Stomach (tissue), 9 donors: Measurements from ENCODE around the gene LTB4R2. TPM values are rescaled to one million over a fixed set of nuclear protein-coding genes. Genes with fewer than 3 reads are reported as not detected.

ENCODE experiments used
- DNase-seq, 2 donors: peaks; one replicate each; pipeline versions ENCODE4 v3.0.0 to v3.0.0-alpha.2; 2013 to 2019
- H3K27ac ChIP-seq, 5 donors: fragments of 200-600 bp in 4 of 5; sonication (generic) in 4 of 5; one replicate each; pipeline ENCODE4 v1.5.1; 2013 to 2019; ENCODE audit warnings: mild to moderate bottlenecking in 1 of 5, moderate library complexity in 1 of 5
- H3K27me3 ChIP-seq, 3 donors: fragments of 200-600 bp; sonication (generic); one replicate each; pipeline ENCODE4 v1.5.1; 2017 to 2019; ENCODE audit warnings: mixed run types in 1 of 3
- H3K36me3 ChIP-seq, 4 donors: fragments of 200-600 bp; sonication (generic); 1 replicate in 3 of 4; 2 replicates in 1 of 4; pipeline ENCODE4 v1.5.1; 2016 to 2019
- H3K4me1 ChIP-seq, 4 donors: fragments of 200-600 bp; sonication (generic); one replicate each; pipeline ENCODE4 v1.5.1; 2016 to 2019
- H3K4me3 ChIP-seq, 4 donors: fragments of 200-600 bp; sonication (generic) in 3 of 4; one replicate each; pipeline ENCODE4 v1.5.1; 2016 to 2019; ENCODE audit warnings: mild to moderate bottlenecking in 1 of 4
- H3K9me3 ChIP-seq, 4 donors: fragments of 200-600 bp; sonication (generic); one replicate each; pipeline ENCODE4 v1.5.1; 2016 to 2019
- EP300 ChIP-seq: sonication (generic); formaldehyde crosslinking; IDR thresholded peaks from one replicate; pipeline ENCODE4 v1.6.1; 2017; ENCODE audit warnings: antibody characterized with exemption
- POLR2A ChIP-seq, 4 donors: fragments of 450-650 bp; IDR thresholded peaks; one replicate each; pipeline ENCODE4 v1.6.1; 2016; ENCODE audit warnings: antibody characterized with exemption in 4 of 4, control low read depth in 2 of 4, mild to moderate bottlenecking in 1 of 4, moderate library complexity in 1 of 4
- POLR2AphosphoS5 ChIP-seq, 3 donors: sonication (generic); formaldehyde crosslinking; IDR thresholded peaks; one replicate each; pipeline ENCODE4 v1.6.1; 2016; ENCODE audit warnings: antibody characterized with exemption in 3 of 3
- WGBS, 5 donors: extraction: QIAGEN DNeasy Blood & Tissue Kit in 3 of 5; methylation state at CpG; one replicate each; pipeline versions ENCODE4 v1.1.5 to v1.1.7; 2013 to 2018; 5-methylcytosine and 5-hydroxymethylcytosine counted together
- intact Hi-C: fragments of 100-400 bp; cut with DNase I; formaldehyde crosslinking; loops from one replicate; pipeline ENCODE4 v1.15.1; 2023; ENCODE audit warnings: low total_unique reads
- polyA plus RNA-seq, 3 donors: library from polyadenylated mRNA; stranded (reverse); fragments of 200-250 nt; gene quantifications; one replicate each; pipeline ENCODE4 v1.2.3, GENCODE V29; 2013
- total RNA-seq, 5 donors: library from RNA; depleted of rRNA; stranded (reverse); fragments of >200 nt; gene quantifications; one replicate each; pipeline versions ENCODE4 v1.1.0 to v1.2.3, GENCODE V29; 2014 to 2016
- TF ChIP-seq, protein P1 (sequence below), 7 experiments: fragments of 450-650 bp in 4 of 7; fragments of 200-600 bp in 3 of 7; sonication (generic) in 3 of 7; IDR thresholded peaks; one replicate each; pipeline ENCODE4 v1.5.1; 2016 to 2019; ENCODE audit warnings: antibody characterized with exemption in 7 of 7, control low read depth in 2 of 7, mild to moderate bottlenecking in 1 of 7
- donor health status: healthy with polysubstance abuse.
- donor health status: Bipolar disorder and iron deficiency.
- donor health status: healthy.

LTB4R2 gene
- total and polyA plus RNA-seq, 8 donors: 0.25 to 71.5 (median 11.0) TPM; not detected in 2

DNA sequence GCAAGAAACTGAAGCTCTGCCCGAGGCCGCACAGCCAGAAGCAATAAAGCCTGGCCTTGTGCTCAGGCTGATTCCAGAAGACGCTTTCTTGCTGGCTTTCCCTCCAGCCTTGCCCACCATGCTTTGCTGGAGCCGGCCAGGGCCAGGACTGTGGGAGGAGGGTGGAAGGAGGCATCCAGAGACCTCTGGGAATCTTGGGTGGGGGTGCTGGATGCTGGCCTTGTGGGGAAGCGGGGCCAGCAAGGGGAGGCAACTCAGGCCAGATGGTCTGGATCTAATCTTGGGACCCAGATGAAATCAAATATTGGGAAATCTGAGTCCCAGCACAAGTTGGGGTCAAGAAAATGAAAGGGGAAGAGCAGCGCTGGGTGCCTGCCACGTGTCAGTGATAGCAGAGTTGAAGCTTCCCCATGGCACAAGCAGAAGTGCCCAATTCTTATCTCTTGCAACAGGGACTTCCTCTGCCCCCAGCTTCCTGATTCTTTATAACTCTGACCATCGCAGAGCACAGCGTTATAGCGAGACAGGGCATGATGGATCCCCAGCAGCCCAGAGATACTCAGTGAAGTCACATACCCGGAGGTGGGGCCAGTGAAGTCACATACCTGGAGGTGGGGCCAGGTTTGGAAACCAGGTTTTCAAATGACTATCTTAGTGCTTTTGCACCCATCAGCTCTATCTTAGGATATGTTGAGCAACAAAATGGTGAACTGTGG lies 32.2 kb upstream of the LTB4R2 start:
- peak overlapping the region in 4 of 5 donors; percentile 1 to 69 (median 44) for H3K27ac ChIP-seq
- 73 to 86% (median 84%) methylated on average over 11 of the region's 11 CpGs for WGBS, 5 donors
- no peak overlapping the region for H3K4me3 ChIP-seq
- TF ChIP-seq, protein P1, sequence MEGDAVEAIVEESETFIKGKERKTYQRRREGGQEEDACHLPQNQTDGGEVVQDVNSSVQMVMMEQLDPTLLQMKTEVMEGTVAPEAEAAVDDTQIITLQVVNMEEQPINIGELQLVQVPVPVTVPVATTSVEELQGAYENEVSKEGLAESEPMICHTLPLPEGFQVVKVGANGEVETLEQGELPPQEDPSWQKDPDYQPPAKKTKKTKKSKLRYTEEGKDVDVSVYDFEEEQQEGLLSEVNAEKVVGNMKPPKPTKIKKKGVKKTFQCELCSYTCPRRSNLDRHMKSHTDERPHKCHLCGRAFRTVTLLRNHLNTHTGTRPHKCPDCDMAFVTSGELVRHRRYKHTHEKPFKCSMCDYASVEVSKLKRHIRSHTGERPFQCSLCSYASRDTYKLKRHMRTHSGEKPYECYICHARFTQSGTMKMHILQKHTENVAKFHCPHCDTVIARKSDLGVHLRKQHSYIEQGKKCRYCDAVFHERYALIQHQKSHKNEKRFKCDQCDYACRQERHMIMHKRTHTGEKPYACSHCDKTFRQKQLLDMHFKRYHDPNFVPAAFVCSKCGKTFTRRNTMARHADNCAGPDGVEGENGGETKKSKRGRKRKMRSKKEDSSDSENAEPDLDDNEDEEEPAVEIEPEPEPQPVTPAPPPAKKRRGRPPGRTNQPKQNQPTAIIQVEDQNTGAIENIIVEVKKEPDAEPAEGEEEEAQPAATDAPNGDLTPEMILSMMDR (IDR thresholded peaks at IDR 0.05): no peak
- TF ChIP-seq EP300: no peak
- TF ChIP-seq POLR2A (IDR thresholded peaks at IDR 0.05): no peak
- TF ChIP-seq POLR2AphosphoS5 (IDR thresholded peaks at IDR 0.05): no peak
- no peaks in the 10 kb centered on the region for H3K27me3 ChIP-seq
- no peaks in the 10 kb centered on the region for H3K9me3 ChIP-seq
- intact Hi-C loops: no loop called here
- no peaks in the 10 kb centered on the region for H3K36me3 ChIP-seq
- H3K4me1 ChIP-seq: peaks cover 9 to 73% (median 16%) of the 10 kb centered on the region in 4 donors
- DNase-seq: no peak

DNA sequence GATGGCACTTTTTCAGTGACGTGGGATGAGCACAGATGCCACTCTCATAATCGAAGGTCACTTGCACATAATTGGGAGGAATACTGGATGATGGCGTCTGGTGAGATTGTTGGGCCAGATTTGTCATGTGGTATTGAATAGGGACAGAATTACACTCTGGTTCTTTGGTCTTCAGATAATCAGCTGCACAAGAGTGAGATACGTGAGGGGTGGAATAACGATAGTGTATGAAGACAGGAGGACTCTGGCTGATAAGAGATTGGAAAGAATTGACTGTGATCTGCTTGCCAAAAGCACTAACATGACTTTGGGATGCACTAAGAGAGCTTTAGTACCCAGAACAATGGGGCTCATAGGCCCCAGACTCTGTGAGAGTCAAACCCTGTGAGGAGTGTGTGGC lies 31.5 kb upstream of the LTB4R2 start:
- Histone ChIP-seq H3K4me1 (peaks cover 4 to 67% (median 13%) of the 10 kb centered on the region in 4 donors), H3K36me3 (no peaks in the 10 kb centered on the region), H3K4me3 (no peak overlapping the region), H3K27ac (no peak overlapping the region), H3K27me3 (no peaks in the 10 kb centered on the region), H3K9me3 (no peaks in the 10 kb centered on the region)
- WGBS, 5 donors: 89 to 95% (median 95%) methylated on average over 5 of the region's 5 CpGs
- DNase-seq: no peak
- intact Hi-C loops: no loop called here
- TF ChIP-seq EP300 (no peak), POLR2AphosphoS5 (IDR thresholded peaks at IDR 0.05) (no peak), POLR2A (IDR thresholded peaks at IDR 0.05) (no peak)
- TF ChIP-seq, protein P1 (IDR thresholded peaks at IDR 0.05): no peak

DNA sequence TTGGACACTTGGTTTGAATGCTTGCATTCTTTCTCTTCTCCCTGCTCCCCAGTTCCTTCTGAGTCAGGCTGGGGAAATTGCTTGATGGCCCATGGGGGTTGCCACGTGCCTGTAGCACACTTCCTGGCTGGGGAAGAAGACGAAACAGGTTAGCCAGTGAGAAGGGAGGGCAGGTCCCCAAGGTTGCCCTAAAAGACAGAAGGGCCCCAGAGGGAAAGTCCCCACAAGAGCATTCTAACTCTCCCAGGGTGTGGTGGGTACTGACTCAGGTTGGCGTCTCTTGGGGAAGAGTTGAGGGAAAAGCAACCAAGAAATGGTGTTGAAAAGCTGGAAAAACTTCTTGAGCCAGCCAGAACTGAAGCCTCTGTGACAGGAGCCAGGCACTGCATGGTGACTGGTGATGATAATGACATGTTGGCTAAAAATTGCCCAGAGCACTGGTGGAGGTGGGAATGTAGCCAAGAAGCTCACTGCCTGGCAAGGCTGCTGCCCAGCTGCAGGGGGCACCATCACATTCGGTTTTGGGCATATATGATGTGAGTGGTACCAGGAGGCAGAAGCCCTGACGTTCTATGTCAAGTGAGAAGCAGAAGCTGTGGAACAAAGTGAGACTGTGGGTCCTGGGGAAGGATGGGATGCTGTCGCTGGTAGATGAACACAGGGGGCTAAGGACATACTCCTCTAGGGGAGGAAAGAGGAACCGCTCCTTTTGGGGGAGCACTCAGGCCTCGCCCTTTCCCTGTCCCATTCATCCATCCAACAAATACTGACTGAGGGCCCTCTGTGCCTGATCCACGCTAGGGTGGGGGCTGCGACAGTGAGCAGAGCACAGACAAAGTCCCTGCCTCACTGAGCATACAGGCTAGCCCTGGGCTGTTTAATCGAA lies 30.4 kb upstream of the LTB4R2 start:
- no peaks in the 10 kb centered on the region for H3K27me3 ChIP-seq
- TF ChIP-seq POLR2AphosphoS5 (IDR thresholded peaks at IDR 0.05) (no peak), POLR2A (IDR thresholded peaks at IDR 0.05) (no peak), EP300 (no peak)
- TF ChIP-seq, protein P1 (IDR thresholded peaks at IDR 0.05): no peak
- H3K4me1 ChIP-seq: peaks cover 0 to 56% (median 4%) of the 10 kb centered on the region in 4 donors
- intact Hi-C loops: no loop called here
- no peak for DNase-seq
- no peak overlapping the region for H3K27ac ChIP-seq
- no peaks in the 10 kb centered on the region for H3K9me3 ChIP-seq
- WGBS, 5 donors: 67 to 77% (median 71%) methylated on average over 11 of the region's 11 CpGs
- no peaks in the 10 kb centered on the region for H3K36me3 ChIP-seq
- no peak overlapping the region for H3K4me3 ChIP-seq

DNA sequence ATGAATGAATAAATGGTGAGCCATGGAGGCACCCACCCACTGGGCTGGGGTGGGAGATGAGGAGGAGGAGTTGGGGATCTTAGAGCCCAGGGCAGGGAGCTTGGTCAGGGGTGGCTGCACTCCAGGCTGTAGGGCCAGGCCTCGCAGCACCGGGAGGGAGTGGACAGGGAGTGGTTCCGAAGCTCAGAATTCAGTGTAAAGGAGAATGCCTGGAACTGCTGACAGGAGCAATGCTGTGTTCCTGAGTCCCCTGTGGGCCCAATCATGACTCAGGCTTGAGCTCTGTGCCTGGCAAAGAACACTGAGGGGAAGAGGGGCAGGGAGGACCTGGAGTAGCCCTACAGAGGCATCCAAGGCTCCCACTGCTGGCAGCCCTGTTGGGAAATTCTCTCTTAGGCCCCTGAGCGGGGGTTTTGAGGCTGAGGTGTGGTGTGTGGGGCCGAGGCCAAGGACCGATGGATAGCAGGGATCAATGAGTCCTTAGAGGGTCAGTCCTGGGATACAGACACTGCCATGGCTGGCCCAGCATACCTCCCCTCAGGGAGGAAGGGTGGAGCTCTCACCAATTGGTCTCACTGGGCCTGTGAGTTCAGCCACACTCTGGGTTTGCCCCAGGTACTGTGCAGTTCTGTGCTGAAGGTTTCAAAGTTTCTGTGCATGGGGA lies 29.0 kb upstream of the LTB4R2 start:
- WGBS, 5 donors: 81 to 88% (median 86%) methylated on average over 4 to 6 of the region's 6 CpGs
- no peak overlapping the region for H3K4me3 ChIP-seq
- peaks cover 0 to 42% (median 3%) of the 10 kb centered on the region in 4 donors for H3K4me1 ChIP-seq
- no peaks in the 10 kb centered on the region for H3K27me3 ChIP-seq
- no peak for DNase-seq
- H3K27ac ChIP-seq: no peak overlapping the region
- TF ChIP-seq, protein P1 (IDR thresholded peaks at IDR 0.05): no peak
- TF ChIP-seq POLR2AphosphoS5 (IDR thresholded peaks at IDR 0.05) (no peak), POLR2A (IDR thresholded peaks at IDR 0.05) (no peak), EP300 (no peak)
- intact Hi-C loops: no loop called here
- H3K36me3 ChIP-seq: no peaks in the 10 kb centered on the region
- H3K9me3 ChIP-seq: no peaks in the 10 kb centered on the region
